Measurements from ENCODE around the gene PARP3. TPM values are rescaled to one million over a fixed set of nuclear protein-coding genes. Genes with fewer than 3 reads are reported as not detected.

Gene PARP3
- total RNA-seq, 1 donor from 2014 or later: 20.6 TPM

- intact Hi-C loops (cut with DNase I): no loop called here
- Histone ChIP-seq H3K4me3 (peak overlapping the region; percentile 38 to 69), H3K36me3 (peaks cover 0 to 3% of the 10 kb centered on the region in 2 donors), H3K27ac (peak overlapping the region; percentile 88), H3K9me3 (no peaks in the 10 kb centered on the region), H3K4me1 (peaks cover 31% of the 10 kb centered on the region), H3K27me3 (no peaks in the 10 kb centered on the region)
- TF ChIP-seq POLR2AphosphoS5 (IDR thresholded peaks at IDR 0.05; ENCODE audit: insufficient read depth in 1 of 2, low read depth in 1 of 2) (no peak), CTCF (IDR thresholded peaks at IDR 0.05) (no peak), POLR2A (IDR thresholded peaks at IDR 0.05) (no peak)
- DNase-seq (ENCODE audit: extremely low spot score in 2 of 2): no peak
Measured at GRCh38 chr3:51942603-51943450, 664 bp downstream of the PARP3 start.

- DNase-seq (ENCODE audit: extremely low spot score in 2 of 2): no peak
- Histone ChIP-seq H3K9me3 (no peaks in the 10 kb centered on the region), H3K4me3 (peak overlapping the region in 1 of 2 donors; percentile 38), H3K4me1 (peaks cover 31% of the 10 kb centered on the region), H3K27ac (peak overlapping the region; percentile 88), H3K36me3 (no peaks in the 10 kb centered on the region), H3K27me3 (no peaks in the 10 kb centered on the region)
- TF ChIP-seq POLR2A (IDR thresholded peaks at IDR 0.05) (no peak), CTCF (IDR thresholded peaks at IDR 0.05) (no peak), POLR2AphosphoS5 (IDR thresholded peaks at IDR 0.05; ENCODE audit: insufficient read depth in 1 of 2, low read depth in 1 of 2) (no peak)
- intact Hi-C loops (cut with DNase I): no loop called here
Measured at GRCh38 chr3:51943451-51944391, 1.6 kb downstream of the PARP3 start.

DNA sequence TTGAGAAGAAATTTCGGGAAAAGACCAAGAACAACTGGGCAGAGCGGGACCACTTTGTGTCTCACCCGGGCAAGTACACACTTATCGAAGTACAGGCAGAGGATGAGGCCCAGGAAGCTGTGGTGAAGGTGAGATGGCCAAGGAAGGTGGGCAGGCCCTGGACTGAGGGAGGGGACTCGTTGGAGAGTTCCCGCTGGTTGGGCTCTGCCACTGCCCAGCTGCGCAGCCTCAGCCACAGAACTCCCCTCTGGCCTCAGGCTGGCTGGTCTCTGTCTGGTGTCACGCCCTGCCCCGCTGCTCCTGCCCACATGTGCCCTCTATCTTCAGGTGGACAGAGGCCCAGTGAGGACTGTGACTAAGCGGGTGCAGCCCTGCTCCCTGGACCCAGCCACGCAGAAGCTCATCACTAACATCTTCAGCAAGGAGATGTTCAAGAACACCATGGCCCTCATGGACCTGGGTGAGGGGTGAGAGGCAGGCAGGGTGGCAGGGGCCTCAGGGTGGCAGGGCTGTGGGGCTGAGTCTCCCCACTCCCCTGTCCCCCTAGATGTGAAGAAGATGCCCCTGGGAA is 2.4 kb downstream of the PARP3 start:
- Histone ChIP-seq H3K27ac (no peak overlapping the region), H3K27me3 (no peaks in the 10 kb centered on the region), H3K4me3 (no peak overlapping the region), H3K4me1 (peaks cover 31% of the 10 kb centered on the region), H3K36me3 (no peaks in the 10 kb centered on the region), H3K9me3 (no peaks in the 10 kb centered on the region)
- no peak for DNase-seq (ENCODE audit: extremely low spot score in 2 of 2)
- intact Hi-C loops (cut with DNase I): no loop called here
- TF ChIP-seq CTCF (IDR thresholded peaks at IDR 0.05): no peak
- no peak for TF ChIP-seq POLR2AphosphoS5 (IDR thresholded peaks at IDR 0.05; ENCODE audit: insufficient read depth in 1 of 2, low read depth in 1 of 2)
- no peak for TF ChIP-seq POLR2A (IDR thresholded peaks at IDR 0.05)

- no peaks in the 10 kb centered on the region for H3K9me3 ChIP-seq
- H3K27ac ChIP-seq: no peak overlapping the region
- H3K4me3 ChIP-seq: no peak overlapping the region
- H3K27me3 ChIP-seq: no peaks in the 10 kb centered on the region
- peaks cover 26% of the 10 kb centered on the region for H3K4me1 ChIP-seq
- intact Hi-C loops (cut with DNase I): no loop called here
- no peaks in the 10 kb centered on the region for H3K36me3 ChIP-seq
- TF ChIP-seq POLR2AphosphoS5 (IDR thresholded peaks at IDR 0.05; ENCODE audit: insufficient read depth in 1 of 2, low read depth in 1 of 2) (no peak), POLR2A (IDR thresholded peaks at IDR 0.05) (no peak), CTCF (IDR thresholded peaks at IDR 0.05) (no peak)
- no peak for DNase-seq (ENCODE audit: extremely low spot score in 2 of 2)
Measured at GRCh38 chr3:51945031-51945840, 3.1 kb downstream of the PARP3 start.

Measured in vagina (tissue), 2 donors.